NCI-H2196 (cell line): ENCODE data around the gene ZFP14.

Experiments
- DNase-seq: peaks from one replicate; lab custom pipeline; 2025; ENCODE audit not compliant: unreplicated experiment; lab: John Stamatoyannopoulos, UW

Gene ZFP14

GRCh38 chr19:36378625-36379509 is at the start of gene ZFP14:
TSS of gene ZFP14 (minus strand) at chr19:36379201. CDS start at chr19:36367892, 11,309 bp downstream.
- peak; percentile 94 for DNase-seq

DNA sequence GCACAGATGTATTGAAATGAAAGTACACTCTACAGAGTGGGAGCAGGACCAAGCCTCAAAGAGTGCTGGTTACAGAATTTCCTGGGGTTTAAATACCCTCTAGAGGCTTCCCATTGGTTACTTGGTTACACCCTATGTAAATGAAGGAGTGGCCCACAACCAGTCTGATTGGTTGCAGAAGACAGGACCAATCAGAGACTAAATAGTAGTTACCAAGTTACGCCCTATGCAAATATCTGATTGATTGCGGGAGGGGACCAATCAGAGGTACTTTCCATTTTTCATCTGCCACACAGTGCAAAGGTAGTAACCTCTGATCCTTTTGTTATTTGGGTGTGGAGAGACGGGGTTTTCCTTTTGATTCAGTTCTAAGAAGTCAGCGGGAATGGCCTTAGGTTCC is 44.9 kb upstream of the ZFP14 start:
- DNase-seq, result no peak

- DNase-seq, result no peak
Measured at GRCh38 chr19:36421749-36422481, 42.9 kb upstream of the ZFP14 start.

DNA sequence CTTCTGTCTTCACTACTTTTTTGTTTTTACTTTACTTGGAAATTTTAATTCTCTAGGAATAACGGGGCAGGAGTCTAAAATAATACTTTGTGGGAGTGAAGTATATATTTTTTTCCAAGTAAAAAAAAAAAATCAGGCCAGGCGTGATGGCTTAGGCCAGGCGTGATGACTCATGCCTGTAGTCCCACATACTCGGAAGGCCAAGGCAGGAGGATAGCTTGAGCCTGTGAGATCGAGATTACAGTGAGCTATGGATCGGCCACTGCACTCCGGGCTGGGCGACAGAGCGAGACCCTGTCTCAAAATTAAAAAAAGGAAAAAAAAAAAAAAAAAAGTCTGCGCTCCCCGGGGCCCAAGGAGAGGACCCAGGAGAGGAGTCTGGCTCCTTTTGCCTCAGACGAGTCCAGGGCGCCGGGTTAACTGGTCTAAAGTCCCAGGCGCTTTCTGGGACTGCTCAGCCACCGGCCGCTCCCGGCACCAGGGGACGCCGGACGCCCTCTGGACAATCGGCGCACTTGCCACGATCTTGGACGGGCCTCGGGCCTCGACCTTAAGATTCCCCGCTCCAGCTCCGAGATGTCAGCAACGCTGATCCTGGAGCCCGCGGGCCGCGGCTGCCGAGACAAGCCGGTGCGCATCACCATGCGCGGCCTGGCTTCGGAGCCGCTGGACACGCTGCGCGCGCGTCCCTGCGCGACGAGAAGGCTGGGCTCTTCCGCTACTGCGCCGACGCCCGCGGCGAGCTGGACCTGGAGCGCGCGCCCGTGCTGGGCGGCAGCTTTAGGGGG is 42.2 kb upstream of the ZFP14 start:
- DNase-seq, result no peak

DNA sequence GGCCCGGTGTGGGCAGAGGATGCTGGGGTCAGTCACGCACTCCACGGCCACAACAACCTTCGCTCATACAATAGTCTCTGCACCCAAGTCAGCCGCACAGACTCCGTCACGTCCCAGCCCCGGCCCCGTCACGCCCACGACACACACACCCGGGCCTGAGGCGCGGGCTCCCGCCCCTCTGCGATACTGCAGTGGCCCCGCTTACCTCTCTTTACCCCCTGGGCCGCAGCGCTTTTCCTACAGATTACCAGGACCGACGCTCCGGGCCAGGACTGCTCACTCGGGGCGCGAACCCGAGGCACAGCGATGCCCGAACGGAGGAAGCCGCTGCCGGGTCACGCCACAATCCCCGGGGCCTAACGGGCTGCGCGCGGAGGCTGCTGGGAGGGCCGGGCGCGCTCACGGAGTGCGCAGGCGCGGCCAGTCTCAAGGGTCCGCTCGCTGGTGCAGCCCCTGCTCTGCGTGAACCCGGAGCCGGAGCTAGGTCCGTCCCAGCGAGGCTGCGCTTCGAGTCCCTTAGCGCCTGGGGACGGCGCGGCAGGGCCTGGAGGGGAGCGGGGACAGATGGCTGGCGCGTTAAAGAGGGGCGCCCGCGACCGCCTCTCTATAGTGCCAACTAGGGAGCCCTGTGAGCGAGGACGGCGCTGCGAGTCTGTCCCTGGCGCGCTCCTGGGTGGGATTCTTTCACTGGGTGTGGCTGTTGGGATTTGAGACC is 39.4 kb upstream of the ZFP14 start, which contains the start of gene ZFP82:
Gene ZFP82 (minus strand): TSS at position 358 of the 715 bp plus-strand sequence. CDS start 8,855 bp downstream, outside the sequence.
- DNase-seq, result peak; percentile 72

DNA sequence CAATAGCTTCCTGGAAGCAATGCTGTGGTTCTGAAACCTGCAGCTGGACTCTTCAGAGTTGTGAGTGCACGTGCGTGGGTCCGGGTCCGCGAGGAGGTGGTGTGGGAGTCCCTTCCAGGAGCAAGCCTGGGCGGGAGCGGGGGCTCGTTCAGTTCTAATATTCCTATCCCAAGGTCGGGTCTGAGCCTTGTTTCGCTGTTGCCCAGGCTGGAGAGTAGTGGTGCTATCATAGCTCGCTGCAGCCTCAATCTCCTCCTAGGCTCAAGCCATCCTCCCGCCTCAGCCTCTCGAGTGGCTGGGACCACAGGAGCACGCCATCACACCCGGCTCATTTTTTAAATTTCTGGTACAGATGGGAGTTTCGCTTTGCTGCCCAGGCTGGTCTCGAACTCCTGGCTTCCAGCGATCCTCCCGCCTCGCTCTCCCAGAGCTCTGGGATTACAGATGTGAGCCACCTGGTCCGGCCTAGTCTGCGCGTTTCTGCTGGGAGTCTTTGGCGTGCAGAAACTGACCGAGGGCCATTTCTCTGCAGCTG is 38.8 kb upstream of the ZFP14 start:
- no peak for DNase-seq

GRCh38 chr19:36409841-36410240 is 30.8 kb upstream of the ZFP14 start:
- DNase-seq, result no peak

DNA sequence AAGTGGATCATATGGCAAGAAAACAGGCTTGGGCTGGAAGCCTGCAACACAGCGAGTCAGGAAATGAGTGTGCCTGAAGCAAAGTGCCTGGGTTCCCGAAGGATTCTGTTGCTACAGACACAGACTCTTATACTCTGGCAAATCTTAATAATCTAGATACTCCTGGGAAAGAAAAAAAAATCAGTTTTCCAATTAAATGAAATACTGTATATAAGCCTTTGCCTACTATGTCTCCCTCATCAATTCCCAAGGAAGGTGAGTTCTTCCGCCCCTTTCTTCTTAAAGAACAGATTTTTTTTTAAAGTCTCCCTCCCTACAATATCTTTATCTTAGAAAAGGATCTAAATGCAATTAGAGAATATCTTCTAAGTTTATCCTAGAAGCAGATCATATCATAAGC is 29.1 kb upstream of the ZFP14 start:
- no peak for DNase-seq

DNA sequence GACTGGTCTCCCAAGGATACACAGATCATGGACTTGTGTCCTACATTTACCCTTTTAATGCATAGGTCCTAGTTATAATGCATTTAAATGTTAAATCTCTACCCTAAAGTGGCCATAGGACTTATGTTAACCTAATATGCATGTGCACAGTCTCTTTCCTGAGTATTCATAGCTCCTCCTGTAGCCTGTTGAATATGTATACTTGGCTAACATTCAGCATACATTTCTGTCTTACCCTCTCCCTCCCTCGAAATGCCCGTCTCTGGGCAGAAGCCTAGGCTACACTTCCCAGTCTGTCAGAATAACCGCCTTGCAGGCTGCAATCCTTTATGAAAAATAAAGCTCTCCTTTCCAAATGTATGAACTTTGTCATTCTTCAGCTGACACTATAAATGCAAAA is 25.5 kb upstream of the ZFP14 start:
- no peak for DNase-seq

DNA sequence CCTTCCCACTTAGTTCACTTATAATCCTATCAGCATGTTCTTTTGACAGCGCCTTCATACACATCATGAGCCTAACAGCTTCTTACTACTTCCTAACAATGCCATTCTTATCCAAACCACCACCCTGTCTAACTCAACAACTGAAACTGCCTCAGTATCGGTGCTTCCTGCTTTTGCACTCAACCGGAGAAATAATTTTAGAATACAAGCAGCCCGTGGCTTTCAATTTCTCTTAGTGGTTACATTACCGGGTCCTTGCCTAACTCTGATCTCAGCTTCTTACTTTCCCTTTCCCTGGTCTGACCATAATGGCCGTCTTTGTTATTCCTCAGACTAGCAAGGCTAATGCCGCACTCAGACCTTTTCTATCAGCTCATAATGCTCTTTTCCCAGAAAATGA is 22.5 kb upstream of the ZFP14 start:
- DNase-seq, result no peak

GRCh38 chr19:36398571-36398970 is 19.6 kb upstream of the ZFP14 start:
- DNase-seq, result no peak

GRCh38 chr19:36392916-36393673 is 14.1 kb upstream of the ZFP14 start:
- DNase-seq, result no peak

GRCh38 chr19:36379510-36379819 is 464 bp upstream of the ZFP14 start:
- DNase-seq, result no peak

DNA sequence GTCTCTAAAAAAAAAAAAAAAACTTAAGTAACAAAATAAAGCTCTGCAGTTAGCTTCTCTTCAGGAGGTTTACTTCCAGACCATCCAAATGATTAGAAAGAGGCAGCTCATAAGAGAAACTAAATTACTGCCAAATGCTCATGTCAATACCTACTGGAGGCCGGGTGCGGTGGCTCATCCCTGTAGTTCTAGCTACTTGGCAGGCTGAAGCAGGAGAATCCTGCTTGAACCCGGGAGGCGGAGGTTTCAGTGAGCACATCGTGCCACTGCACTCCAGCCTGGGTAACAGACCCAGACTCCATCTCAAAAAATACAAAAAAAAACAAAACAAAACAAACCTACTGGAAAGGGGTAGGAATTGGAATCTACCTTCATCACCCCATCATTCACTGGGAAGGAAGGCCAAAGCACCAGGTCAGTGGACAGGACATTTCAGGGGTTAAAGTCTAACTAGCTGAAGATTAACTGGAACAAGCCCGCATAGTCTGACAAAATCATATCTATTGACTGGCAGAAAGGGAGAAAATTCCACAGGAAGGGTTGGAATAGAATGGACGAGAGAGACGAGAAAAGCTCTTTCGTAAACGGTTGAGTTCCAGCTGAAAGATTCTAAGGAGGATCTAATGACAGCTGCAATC is 1.3 kb downstream of the ZFP14 start:
- DNase-seq, result no peak

DNA sequence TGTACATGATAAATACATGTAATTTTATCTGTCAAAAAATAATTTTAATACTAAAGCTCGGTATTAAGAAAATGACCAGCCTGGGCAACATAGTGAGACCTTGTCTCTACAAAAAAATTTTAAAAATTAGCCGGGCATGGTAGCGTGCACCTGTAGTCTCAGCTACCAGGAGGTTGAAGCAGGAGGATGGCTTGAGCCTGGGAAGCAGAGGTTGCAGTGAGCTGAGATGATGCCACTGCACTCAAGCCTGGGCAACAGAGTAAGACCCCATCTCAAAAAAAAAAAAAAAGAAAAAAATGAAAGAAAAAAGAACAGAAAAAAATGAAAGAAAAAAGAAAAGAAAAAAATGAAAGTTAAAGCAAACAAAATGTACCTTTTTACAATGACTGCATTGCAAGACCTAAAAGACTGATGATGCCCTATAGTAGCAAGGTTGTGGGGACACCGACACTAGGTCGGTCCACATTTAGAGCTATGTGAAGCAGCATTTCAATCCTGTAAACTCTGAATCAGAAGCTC is 5.3 kb downstream of the ZFP14 start:
- DNase-seq, result no peak

GRCh38 chr19:36371886-36372285 is 7.1 kb downstream of the ZFP14 start:
- DNase-seq, result no peak

DNA sequence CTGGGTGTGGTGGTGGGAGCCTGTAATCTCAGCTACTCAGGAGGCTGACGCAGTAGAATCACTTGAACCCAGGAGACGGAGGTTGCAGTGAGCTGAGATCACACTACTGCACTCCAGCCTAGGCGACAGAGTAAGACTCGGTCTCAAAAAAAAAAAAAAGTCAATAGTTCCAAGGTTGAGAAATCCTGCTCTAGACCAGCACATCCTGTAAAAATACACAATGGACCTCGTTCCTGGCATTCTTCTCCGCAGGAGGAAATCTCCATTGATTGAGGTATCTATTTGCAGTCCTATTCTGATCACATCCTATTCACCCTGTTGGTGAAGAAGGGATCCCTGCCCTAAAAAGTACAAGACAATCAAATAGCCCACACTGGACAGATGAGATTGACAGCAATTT is 15.2 kb downstream of the ZFP14 start:
- DNase-seq, result no peak

- no peak for DNase-seq
Measured at GRCh38 chr19:36340786-36341372, 38.1 kb downstream of the ZFP14 start.
